ENCODE measurements around the gene FOXA2.
"Not testable (repeated sequence)": the region's sequence is repeated elsewhere in the genome, so short reads cannot be mapped to it uniquely, and the experiment has no call there.

FOXA2 gene

GRCh38 chr20:22572023-22572422, 12.3 kb downstream of the FOXA2 start:
- FAIRE-seq = no peak

GRCh38 chr20:22569353-22569752, 15.0 kb downstream of the FOXA2 start:
- FAIRE-seq = no peak
- DNase-seq (ENCODE audit: extremely low spot score, insufficient read length, low read depth) = no peak

More at GRCh38 chr20:22572023-22572422, 12.3 kb downstream of the FOXA2 start:
- DNase-seq (ENCODE audit: extremely low spot score, insufficient read length, low read depth) = no peak

GRCh38 chr20:22568872-22569344, 15.5 kb downstream of the FOXA2 start:
- FAIRE-seq (no peak), DNase-seq (ENCODE audit: extremely low spot score, insufficient read length, low read depth) (no peak)

GRCh38 chr20:22567944-22568871, 16.2 kb downstream of the FOXA2 start:
- FAIRE-seq (no peak), DNase-seq (ENCODE audit: extremely low spot score, insufficient read length, low read depth) (no peak)

GRCh38 chr20:22566876-22567658, 17.3 kb downstream of the FOXA2 start:
- no peak for FAIRE-seq
- DNase-seq (ENCODE audit: extremely low spot score, insufficient read length, low read depth) = no peak

GRCh38 chr20:22563062-22563965, 21.1 kb downstream of the FOXA2 start:
- FAIRE-seq (no peak), DNase-seq (ENCODE audit: extremely low spot score, insufficient read length, low read depth) (no peak)

- no peak for FAIRE-seq
- DNase-seq (ENCODE audit: extremely low spot score, insufficient read length, low read depth) = no peak
These were observed 21.8 kb downstream of the FOXA2 start for GRCh38 chr20:22562620-22563019.

- DNase-seq (ENCODE audit: extremely low spot score, insufficient read length, low read depth) (no peak), FAIRE-seq (no peak)
These were observed 22.3 kb downstream of the FOXA2 start for GRCh38 chr20:22561965-22562577.

- FAIRE-seq = no peak
- no peak for DNase-seq (ENCODE audit: extremely low spot score, insufficient read length, low read depth)
These were observed 23.6 kb downstream of the FOXA2 start for GRCh38 chr20:22560817-22561216.

GRCh38 chr20:22559711-22560318, 24.6 kb downstream of the FOXA2 start:
- no peak for FAIRE-seq
- DNase-seq (ENCODE audit: extremely low spot score, insufficient read length, low read depth) = no peak

- no peak for FAIRE-seq
These were observed 26.7 kb downstream of the FOXA2 start for GRCh38 chr20:22557403-22558276.

GRCh38 chr20:22556565-22557056, 27.8 kb downstream of the FOXA2 start:
- no peak for FAIRE-seq

More at GRCh38 chr20:22557403-22558276, 26.7 kb downstream of the FOXA2 start:
- DNase-seq (ENCODE audit: extremely low spot score, insufficient read length, low read depth) = no peak

GRCh38 chr20:22555791-22556564, 28.4 kb downstream of the FOXA2 start:
- DNase-seq (ENCODE audit: extremely low spot score, insufficient read length, low read depth) (no peak), FAIRE-seq (no peak)

More at GRCh38 chr20:22556565-22557056, 27.8 kb downstream of the FOXA2 start:
- no peak for DNase-seq (ENCODE audit: extremely low spot score, insufficient read length, low read depth)

GRCh38 chr20:22554391-22554790, 30.0 kb downstream of the FOXA2 start:
- no peak for DNase-seq (ENCODE audit: extremely low spot score, insufficient read length, low read depth)

GRCh38 chr20:22550514-22550913, 33.9 kb downstream of the FOXA2 start:
- not testable (repeated sequence) for FAIRE-seq; DNase-seq (ENCODE audit: extremely low spot score, insufficient read length, low read depth)

More at GRCh38 chr20:22554391-22554790, 30.0 kb downstream of the FOXA2 start:
- FAIRE-seq = no peak

GRCh38 chr20:22548040-22548439, 36.3 kb downstream of the FOXA2 start:
- FAIRE-seq (no peak), DNase-seq (ENCODE audit: extremely low spot score, insufficient read length, low read depth) (no peak)

- no peak for FAIRE-seq
These were observed 38.0 kb downstream of the FOXA2 start for GRCh38 chr20:22546344-22546743.

More at GRCh38 chr20:22546344-22546743, 38.0 kb downstream of the FOXA2 start:
- no peak for DNase-seq (ENCODE audit: extremely low spot score, insufficient read length, low read depth)
